ENCODE results near the gene TJAP1.

The TJAP1 gene

DNA sequence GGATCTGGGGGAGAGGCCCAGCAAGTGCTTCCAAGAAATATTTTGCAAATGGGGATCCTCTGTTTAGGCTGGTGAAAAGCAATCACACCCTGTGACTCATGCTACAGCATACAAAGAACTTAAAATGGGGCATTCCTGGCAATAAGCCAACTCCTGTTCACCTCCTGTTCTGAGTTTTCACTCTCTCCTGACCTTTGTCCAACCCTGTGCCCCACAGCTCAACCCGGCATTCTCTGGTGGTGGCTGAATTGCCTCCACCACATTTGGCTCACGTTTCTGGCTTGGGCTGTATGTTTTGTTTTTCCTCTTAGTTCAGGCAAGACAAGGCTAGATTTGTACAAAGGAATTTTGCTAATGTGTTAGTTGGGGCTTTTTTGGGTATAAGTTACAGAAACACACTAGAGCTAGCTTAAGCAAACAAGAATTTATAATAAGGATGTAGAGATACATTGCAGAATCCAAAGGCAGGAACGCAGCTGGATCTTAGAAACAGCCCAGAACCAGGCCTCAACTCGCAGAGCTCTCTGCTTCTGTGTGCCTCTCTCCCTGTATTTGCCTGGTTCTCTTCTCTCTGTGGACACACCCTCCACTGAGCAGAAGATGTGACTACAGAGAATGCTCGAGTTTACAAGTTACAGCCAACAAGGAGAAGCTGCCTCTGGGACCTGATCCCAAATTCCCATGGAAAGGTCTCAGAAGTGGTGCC lies 40.6 kb upstream of the TJAP1 start:
- H3K36me3 ChIP-seq (ENCODE audit: control insufficient read depth in 1 of 2, insufficient read depth in 2 of 2, low read length in 2 of 2), result peaks cover 20 to 49% of the 10 kb centered on the region in 2 donors
- no peak overlapping the region for H3K27ac ChIP-seq (ENCODE audit: low read depth, low read length)
- no peaks in the 10 kb centered on the region for H3K9me3 ChIP-seq (ENCODE audit: control insufficient read depth in 1 of 2, low read length in 2 of 2)
- H3K4me1 ChIP-seq (ENCODE audit: control insufficient read depth in 1 of 2, insufficient read depth in 2 of 2, low read length in 2 of 2), result peaks cover 22 to 26% of the 10 kb centered on the region in 2 donors
- H3K4me3 ChIP-seq (ENCODE audit: low read depth in 1 of 2, low read length in 2 of 2), result peak overlapping the region in 1 of 2 donors; percentile 18
- peak overlapping the region in 1 of 2 donors; percentile 25 for H3K9ac ChIP-seq (ENCODE audit: low read depth in 1 of 2, low read length in 2 of 2)
- no peaks in the 10 kb centered on the region for H3K27me3 ChIP-seq (ENCODE audit: control insufficient read depth in 1 of 2, insufficient read depth in 2 of 2, low read length in 2 of 2)

DNA sequence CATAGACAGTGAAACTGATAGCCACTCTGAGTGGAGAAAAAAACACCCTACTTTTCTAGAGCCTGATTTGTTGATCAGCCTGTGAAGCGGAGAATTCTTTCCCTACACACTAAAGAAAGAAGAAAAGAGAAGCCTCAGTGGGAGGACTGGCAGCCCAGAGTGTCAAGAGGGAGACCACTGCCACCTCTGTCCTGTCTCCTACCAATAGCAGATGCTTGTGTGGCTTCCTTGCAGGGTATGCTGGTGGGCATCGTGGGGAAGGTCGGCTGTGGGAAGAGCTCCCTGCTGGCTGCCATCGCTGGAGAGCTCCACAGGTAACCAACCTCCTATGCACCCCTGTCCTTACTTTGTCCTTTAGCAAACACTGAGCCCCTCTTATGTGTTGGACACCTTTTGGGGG lies 39.7 kb upstream of the TJAP1 start:
- H3K4me1 ChIP-seq (ENCODE audit: control insufficient read depth in 1 of 2, insufficient read depth in 2 of 2, low read length in 2 of 2), result peaks cover 22 to 26% of the 10 kb centered on the region in 2 donors
- no peaks in the 10 kb centered on the region for H3K9me3 ChIP-seq (ENCODE audit: control insufficient read depth in 1 of 2, low read length in 2 of 2)
- peaks cover 13 to 49% of the 10 kb centered on the region in 2 donors for H3K36me3 ChIP-seq (ENCODE audit: control insufficient read depth in 1 of 2, insufficient read depth in 2 of 2, low read length in 2 of 2)
- H3K27ac ChIP-seq (ENCODE audit: low read depth, low read length), result no peak overlapping the region
- H3K9ac ChIP-seq (ENCODE audit: low read depth in 1 of 2, low read length in 2 of 2), result no peak overlapping the region
- H3K27me3 ChIP-seq (ENCODE audit: control insufficient read depth in 1 of 2, insufficient read depth in 2 of 2, low read length in 2 of 2), result no peaks in the 10 kb centered on the region
- H3K4me3 ChIP-seq (ENCODE audit: low read depth in 1 of 2, low read length in 2 of 2), result no peak overlapping the region

DNA sequence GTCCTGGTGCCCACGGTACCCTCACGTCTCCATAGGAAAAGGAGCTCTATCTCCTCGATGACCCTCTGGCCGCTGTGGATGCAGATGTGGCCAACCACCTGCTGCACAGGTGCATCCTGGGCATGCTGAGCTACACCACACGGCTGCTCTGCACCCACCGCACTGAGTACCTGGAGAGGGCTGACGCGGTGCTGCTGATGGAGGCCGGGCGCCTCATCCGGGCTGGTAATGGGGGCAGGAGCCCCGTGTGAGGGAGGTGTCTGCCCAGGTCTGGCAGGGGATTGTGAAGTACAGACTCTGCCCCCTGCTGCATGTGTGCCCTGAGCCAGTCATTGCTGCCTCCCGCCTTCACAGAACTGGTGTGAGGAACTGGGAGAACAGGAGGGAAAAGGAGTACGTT lies 34.4 kb upstream of the TJAP1 start:
- Histone ChIP-seq H3K9ac (ENCODE audit: low read depth in 1 of 2, low read length in 2 of 2) (no peak overlapping the region), H3K36me3 (ENCODE audit: control insufficient read depth in 1 of 2, insufficient read depth in 2 of 2, low read length in 2 of 2) (peaks cover 27 to 79% of the 10 kb centered on the region in 2 donors), H3K9me3 (ENCODE audit: control insufficient read depth in 1 of 2, low read length in 2 of 2) (no peaks in the 10 kb centered on the region), H3K27me3 (ENCODE audit: control insufficient read depth in 1 of 2, insufficient read depth in 2 of 2, low read length in 2 of 2) (no peaks in the 10 kb centered on the region), H3K4me3 (ENCODE audit: low read depth in 1 of 2, low read length in 2 of 2) (no peak overlapping the region), H3K4me1 (ENCODE audit: control insufficient read depth in 1 of 2, insufficient read depth in 2 of 2, low read length in 2 of 2) (no peaks in the 10 kb centered on the region), H3K27ac (ENCODE audit: low read depth, low read length) (no peak overlapping the region)

DNA sequence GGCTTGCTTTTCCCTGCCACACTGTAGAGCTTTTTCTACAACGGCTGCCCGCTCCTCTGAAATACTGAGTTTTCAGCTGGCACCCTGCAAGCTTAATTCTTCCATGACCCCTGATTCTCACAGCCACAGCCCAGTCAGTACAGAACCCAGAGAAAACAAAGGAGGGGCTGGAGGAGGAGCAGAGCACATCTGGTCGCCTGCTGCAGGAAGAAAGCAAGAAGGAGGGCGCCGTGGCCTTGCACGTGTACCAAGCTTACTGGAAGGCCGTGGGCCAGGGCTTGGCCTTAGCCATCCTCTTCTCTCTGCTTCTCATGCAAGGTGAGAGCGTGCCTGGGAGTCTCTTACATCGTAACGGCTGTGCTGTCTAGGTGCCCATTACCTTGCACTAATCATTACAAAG lies 33.3 kb upstream of the TJAP1 start:
- H3K27me3 ChIP-seq (ENCODE audit: control insufficient read depth in 1 of 2, insufficient read depth in 2 of 2, low read length in 2 of 2), result no peaks in the 10 kb centered on the region
- H3K27ac ChIP-seq (ENCODE audit: low read depth, low read length), result no peak overlapping the region
- no peaks in the 10 kb centered on the region for H3K4me1 ChIP-seq (ENCODE audit: control insufficient read depth in 1 of 2, insufficient read depth in 2 of 2, low read length in 2 of 2)
- no peaks in the 10 kb centered on the region for H3K9me3 ChIP-seq (ENCODE audit: control insufficient read depth in 1 of 2, low read length in 2 of 2)
- no peak overlapping the region for H3K9ac ChIP-seq (ENCODE audit: low read depth in 1 of 2, low read length in 2 of 2)
- H3K36me3 ChIP-seq (ENCODE audit: control insufficient read depth in 1 of 2, insufficient read depth in 2 of 2, low read length in 2 of 2), result peaks cover 32 to 79% of the 10 kb centered on the region in 2 donors
- H3K4me3 ChIP-seq (ENCODE audit: low read depth in 1 of 2, low read length in 2 of 2), result no peak overlapping the region

DNA sequence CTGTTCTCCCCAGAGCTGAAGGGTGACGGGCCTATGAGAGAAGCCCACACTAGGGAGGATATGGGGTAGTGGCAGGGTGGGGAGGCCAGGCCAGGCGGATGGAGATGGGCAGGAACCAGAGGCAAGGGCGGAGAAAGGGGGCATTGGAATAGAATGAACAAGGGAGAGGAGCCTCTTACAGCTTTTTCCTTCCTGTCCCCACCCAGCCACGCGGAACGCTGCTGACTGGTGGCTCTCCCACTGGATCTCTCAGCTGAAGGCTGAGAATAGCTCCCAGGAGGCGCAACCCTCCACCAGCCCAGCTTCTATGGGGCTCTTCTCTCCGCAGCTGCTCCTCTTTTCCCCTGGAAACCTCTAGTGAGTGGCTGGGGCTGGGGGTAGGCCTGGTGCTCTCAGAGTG lies 32.8 kb upstream of the TJAP1 start:
- Histone ChIP-seq H3K36me3 (ENCODE audit: control insufficient read depth in 1 of 2, insufficient read depth in 2 of 2, low read length in 2 of 2) (peaks cover 32 to 84% of the 10 kb centered on the region in 2 donors), H3K9me3 (ENCODE audit: control insufficient read depth in 1 of 2, low read length in 2 of 2) (no peaks in the 10 kb centered on the region), H3K27me3 (ENCODE audit: control insufficient read depth in 1 of 2, insufficient read depth in 2 of 2, low read length in 2 of 2) (no peaks in the 10 kb centered on the region), H3K9ac (ENCODE audit: low read depth in 1 of 2, low read length in 2 of 2) (no peak overlapping the region), H3K4me3 (ENCODE audit: low read depth in 1 of 2, low read length in 2 of 2) (no peak overlapping the region), H3K27ac (ENCODE audit: low read depth, low read length) (no peak overlapping the region), H3K4me1 (ENCODE audit: control insufficient read depth in 1 of 2, insufficient read depth in 2 of 2, low read length in 2 of 2) (no peaks in the 10 kb centered on the region)

DNA sequence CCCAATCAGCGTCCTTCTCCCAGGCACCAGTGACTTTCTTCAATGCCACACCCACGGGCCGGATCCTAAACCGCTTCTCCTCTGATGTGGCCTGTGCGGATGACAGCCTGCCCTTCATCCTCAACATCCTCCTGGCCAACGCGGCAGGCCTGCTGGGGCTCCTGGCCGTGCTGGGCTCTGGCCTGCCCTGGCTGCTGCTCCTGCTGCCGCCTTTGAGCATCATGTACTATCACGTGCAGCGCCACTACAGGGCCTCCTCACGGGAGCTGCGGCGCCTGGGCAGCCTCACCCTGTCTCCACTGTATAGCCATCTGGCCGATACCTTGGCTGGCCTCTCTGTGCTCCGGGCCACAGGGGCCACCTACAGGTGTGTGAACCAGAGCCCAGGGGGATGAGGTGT lies 31.8 kb upstream of the TJAP1 start:
- peaks cover 35 to 90% of the 10 kb centered on the region in 2 donors for H3K36me3 ChIP-seq (ENCODE audit: control insufficient read depth in 1 of 2, insufficient read depth in 2 of 2, low read length in 2 of 2)
- no peaks in the 10 kb centered on the region for H3K27me3 ChIP-seq (ENCODE audit: control insufficient read depth in 1 of 2, insufficient read depth in 2 of 2, low read length in 2 of 2)
- H3K27ac ChIP-seq (ENCODE audit: low read depth, low read length), result no peak overlapping the region

DNA sequence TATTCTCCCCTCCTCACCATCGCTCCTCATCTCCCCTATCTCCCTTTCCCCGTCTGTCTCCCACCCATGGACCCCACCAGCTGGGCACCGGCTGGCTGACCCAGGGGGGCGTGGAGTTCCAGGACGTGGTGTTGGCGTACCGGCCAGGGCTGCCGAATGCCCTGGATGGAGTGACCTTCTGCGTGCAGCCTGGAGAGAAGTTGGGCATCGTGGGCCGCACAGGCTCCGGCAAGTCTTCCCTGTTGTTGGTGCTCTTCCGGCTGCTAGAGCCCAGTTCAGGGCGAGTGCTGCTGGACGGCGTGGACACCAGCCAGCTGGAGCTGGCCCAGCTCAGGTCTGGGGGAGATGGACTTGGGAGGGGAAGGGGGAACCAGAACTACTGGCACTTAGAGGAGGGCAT lies 29.8 kb upstream of the TJAP1 start:
- peaks cover 41 to 92% of the 10 kb centered on the region in 2 donors for H3K36me3 ChIP-seq (ENCODE audit: control insufficient read depth in 1 of 2, insufficient read depth in 2 of 2, low read length in 2 of 2)
- H3K27ac ChIP-seq (ENCODE audit: low read depth, low read length), result no peak overlapping the region
- no peaks in the 10 kb centered on the region for H3K27me3 ChIP-seq (ENCODE audit: control insufficient read depth in 1 of 2, insufficient read depth in 2 of 2, low read length in 2 of 2)
- H3K4me1 ChIP-seq (ENCODE audit: control insufficient read depth in 1 of 2, insufficient read depth in 2 of 2, low read length in 2 of 2), result no peaks in the 10 kb centered on the region
- no peaks in the 10 kb centered on the region for H3K9me3 ChIP-seq (ENCODE audit: control insufficient read depth in 1 of 2, low read length in 2 of 2)
- H3K4me3 ChIP-seq (ENCODE audit: low read depth in 1 of 2, low read length in 2 of 2), result no peak overlapping the region
- H3K9ac ChIP-seq (ENCODE audit: low read depth in 1 of 2, low read length in 2 of 2), result no peak overlapping the region

More for the DNA sequence above, 31.8 kb upstream of the TJAP1 start:
- Histone ChIP-seq H3K9me3 (ENCODE audit: control insufficient read depth in 1 of 2, low read length in 2 of 2) (no peaks in the 10 kb centered on the region), H3K4me1 (ENCODE audit: control insufficient read depth in 1 of 2, insufficient read depth in 2 of 2, low read length in 2 of 2) (no peaks in the 10 kb centered on the region), H3K9ac (ENCODE audit: low read depth in 1 of 2, low read length in 2 of 2) (no peak overlapping the region), H3K4me3 (ENCODE audit: low read depth in 1 of 2, low read length in 2 of 2) (no peak overlapping the region)

DNA sequence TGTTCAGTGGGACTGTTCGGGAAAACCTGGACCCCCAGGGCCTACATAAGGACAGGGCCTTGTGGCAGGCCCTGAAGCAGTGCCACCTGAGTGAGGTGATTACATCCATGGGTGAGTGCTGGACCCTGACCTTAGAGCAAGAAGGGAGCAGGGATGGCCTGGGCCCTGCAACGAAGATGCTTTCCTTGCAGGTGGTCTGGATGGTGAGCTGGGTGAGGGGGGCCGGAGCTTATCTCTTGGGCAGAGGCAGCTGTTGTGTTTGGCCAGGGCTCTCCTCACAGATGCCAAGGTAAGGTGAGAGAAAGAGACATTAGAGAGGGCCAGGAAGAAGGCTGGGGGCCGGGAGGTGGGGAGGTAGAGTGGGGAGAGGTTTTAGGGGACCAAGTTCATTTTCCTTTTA lies 28.5 kb upstream of the TJAP1 start:
- Histone ChIP-seq H3K27ac (ENCODE audit: low read depth, low read length) (no peak overlapping the region), H3K9me3 (ENCODE audit: control insufficient read depth in 1 of 2, low read length in 2 of 2) (no peaks in the 10 kb centered on the region), H3K4me1 (ENCODE audit: control insufficient read depth in 1 of 2, insufficient read depth in 2 of 2, low read length in 2 of 2) (no peaks in the 10 kb centered on the region), H3K9ac (ENCODE audit: low read depth in 1 of 2, low read length in 2 of 2) (no peak overlapping the region), H3K4me3 (ENCODE audit: low read depth in 1 of 2, low read length in 2 of 2) (no peak overlapping the region), H3K27me3 (ENCODE audit: control insufficient read depth in 1 of 2, insufficient read depth in 2 of 2, low read length in 2 of 2) (no peaks in the 10 kb centered on the region), H3K36me3 (ENCODE audit: control insufficient read depth in 1 of 2, insufficient read depth in 2 of 2, low read length in 2 of 2) (peaks cover 38 to 84% of the 10 kb centered on the region in 2 donors)

DNA sequence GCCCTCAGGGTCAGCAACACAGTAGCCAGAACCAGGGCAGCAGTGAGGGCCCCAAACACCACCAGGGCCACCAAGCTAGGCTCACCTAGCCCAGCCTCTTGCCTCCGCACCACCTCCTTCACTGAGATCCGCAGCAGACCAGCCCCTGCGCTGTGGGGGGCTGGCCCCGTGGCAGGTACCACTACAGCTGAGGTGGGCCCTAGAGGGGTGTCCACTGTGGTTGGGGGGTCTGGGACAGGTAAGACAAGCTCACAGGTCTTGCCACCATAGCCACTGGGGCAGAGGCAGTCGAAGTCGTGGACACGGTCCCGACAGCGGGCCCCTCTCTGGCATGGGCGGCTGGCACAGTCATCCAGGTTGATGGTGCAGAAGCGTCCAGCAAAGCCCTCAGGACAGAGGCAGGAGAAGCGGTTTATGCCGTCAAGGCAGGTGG lies 26.7 kb upstream of the TJAP1 start:
- Histone ChIP-seq H3K27ac (ENCODE audit: low read depth, low read length) (no peak overlapping the region), H3K9me3 (ENCODE audit: control insufficient read depth in 1 of 2, low read length in 2 of 2) (no peaks in the 10 kb centered on the region), H3K4me3 (ENCODE audit: low read depth in 1 of 2, low read length in 2 of 2) (no peak overlapping the region), H3K9ac (ENCODE audit: low read depth in 1 of 2, low read length in 2 of 2) (no peak overlapping the region), H3K27me3 (ENCODE audit: control insufficient read depth in 1 of 2, insufficient read depth in 2 of 2, low read length in 2 of 2) (peaks cover 0 to 2% of the 10 kb centered on the region in 2 donors), H3K36me3 (ENCODE audit: control insufficient read depth in 1 of 2, insufficient read depth in 2 of 2, low read length in 2 of 2) (peaks cover 24 to 66% of the 10 kb centered on the region in 2 donors), H3K4me1 (ENCODE audit: control insufficient read depth in 1 of 2, insufficient read depth in 2 of 2, low read length in 2 of 2) (peaks cover 1 to 4% of the 10 kb centered on the region in 2 donors)

DNA sequence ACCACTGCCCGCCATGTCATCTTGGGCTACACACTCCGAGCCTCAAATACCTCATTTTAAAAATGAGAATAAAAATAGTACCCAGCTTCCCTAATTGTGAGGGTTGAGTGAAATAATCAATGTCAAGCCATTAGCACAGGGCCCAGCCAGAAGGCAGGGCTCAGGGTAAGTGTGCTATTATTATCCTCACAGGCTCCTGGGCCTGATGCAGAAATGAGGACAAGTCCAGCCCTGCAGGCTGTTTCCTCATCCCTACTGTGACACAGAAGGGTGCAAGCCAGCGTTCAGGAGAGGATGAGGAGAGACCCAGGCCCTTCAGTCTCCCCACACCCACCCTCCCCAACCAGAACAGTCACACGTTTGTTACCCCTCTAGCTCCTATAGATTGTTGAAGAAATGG lies 26.0 kb upstream of the TJAP1 start:
- peaks cover 24 to 59% of the 10 kb centered on the region in 2 donors for H3K36me3 ChIP-seq (ENCODE audit: control insufficient read depth in 1 of 2, insufficient read depth in 2 of 2, low read length in 2 of 2)
- no peak overlapping the region for H3K9ac ChIP-seq (ENCODE audit: low read depth in 1 of 2, low read length in 2 of 2)
- no peak overlapping the region for H3K27ac ChIP-seq (ENCODE audit: low read depth, low read length)

More for the DNA sequence above, 26.0 kb upstream of the TJAP1 start:
- Histone ChIP-seq H3K27me3 (ENCODE audit: control insufficient read depth in 1 of 2, insufficient read depth in 2 of 2, low read length in 2 of 2) (peaks cover 3 to 8% of the 10 kb centered on the region in 2 donors), H3K4me3 (ENCODE audit: low read depth in 1 of 2, low read length in 2 of 2) (no peak overlapping the region), H3K9me3 (ENCODE audit: control insufficient read depth in 1 of 2, low read length in 2 of 2) (no peaks in the 10 kb centered on the region), H3K4me1 (ENCODE audit: control insufficient read depth in 1 of 2, insufficient read depth in 2 of 2, low read length in 2 of 2) (peaks cover 4 to 6% of the 10 kb centered on the region in 2 donors)
